ENCODE measurements around the gene MT1HL1.
"Not testable (repeated sequence)": the region's sequence is repeated elsewhere in the genome, so short reads cannot be mapped to it uniquely, and the experiment has no call there.

The MT1HL1 gene

GRCh38 chr1:236978740-236979139, 25.5 kb downstream of the MT1HL1 start:
- no peak for DNase-seq (ENCODE audit: low read depth in 2 of 2)

GRCh38 chr1:236975461-236975860, 28.8 kb downstream of the MT1HL1 start:
- DNase-seq (ENCODE audit: low read depth in 2 of 2): no peak

- DNase-seq (ENCODE audit: low read depth in 2 of 2): not testable (repeated sequence)
Measured at GRCh38 chr1:236974025-236974424, 30.2 kb downstream of the MT1HL1 start.

- no peak for DNase-seq (ENCODE audit: low read depth in 2 of 2)
Measured at GRCh38 chr1:236966636-236967035, 37.6 kb downstream of the MT1HL1 start.

- no peak for DNase-seq (ENCODE audit: low read depth in 2 of 2)
Measured at GRCh38 chr1:236963920-236964319, 40.3 kb downstream of the MT1HL1 start.

GRCh38 chr1:236959112-236959511, 45.1 kb downstream of the MT1HL1 start:
- DNase-seq (ENCODE audit: low read depth in 2 of 2): no peak

- DNase-seq (ENCODE audit: low read depth in 2 of 2): no peak
Measured at GRCh38 chr1:236957235-236957634, 47.0 kb downstream of the MT1HL1 start.
